GM19193 (cell line): ENCODE measurements around the gene LRFN3.

Experiments used
- POLR2A ChIP-seq: IDR thresholded peaks from 4 replicates; pipeline ENCODE4 v1.6.1; 2011; ENCODE audit not compliant: insufficient read depth, insufficient read length; ENCODE audit errors: extremely low read depth

Gene LRFN3

GRCh38 chr19:35902870-35903475 lies 33.2 kb upstream of the LRFN3 start:
- no peak for TF ChIP-seq POLR2A

DNA sequence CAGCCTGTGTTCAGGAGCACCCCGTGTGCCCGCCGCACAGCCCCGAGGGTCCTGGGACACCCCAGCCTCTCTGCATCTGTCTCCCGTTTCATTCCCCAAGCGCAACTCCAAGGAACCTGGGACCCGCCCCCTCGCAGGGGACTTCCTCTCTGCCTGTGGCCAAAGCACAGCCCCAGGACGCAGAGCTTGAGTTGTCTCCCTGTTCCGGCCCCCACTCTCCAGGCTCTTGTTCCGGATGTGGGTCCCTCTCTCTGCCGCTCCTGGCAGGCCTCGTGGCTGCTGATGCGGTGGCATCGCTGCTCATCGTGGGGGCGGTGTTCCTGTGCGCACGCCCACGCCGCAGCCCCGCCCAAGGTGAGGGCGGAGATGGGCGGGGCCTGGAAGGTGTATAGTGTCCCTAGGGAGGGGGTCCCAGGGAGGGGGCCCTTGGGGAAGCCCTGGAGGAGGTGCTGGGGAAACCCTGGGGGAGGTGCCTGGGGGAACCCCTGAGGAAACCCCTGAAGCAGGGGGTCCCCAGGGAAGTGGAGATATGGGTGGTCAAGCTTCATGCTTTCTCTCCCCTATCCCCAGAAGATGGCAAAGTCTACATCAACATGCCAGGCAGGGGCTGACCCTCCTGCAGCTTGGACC lies 32.5 kb upstream of the LRFN3 start:
- TF ChIP-seq POLR2A = peak; percentile 68

DNA sequence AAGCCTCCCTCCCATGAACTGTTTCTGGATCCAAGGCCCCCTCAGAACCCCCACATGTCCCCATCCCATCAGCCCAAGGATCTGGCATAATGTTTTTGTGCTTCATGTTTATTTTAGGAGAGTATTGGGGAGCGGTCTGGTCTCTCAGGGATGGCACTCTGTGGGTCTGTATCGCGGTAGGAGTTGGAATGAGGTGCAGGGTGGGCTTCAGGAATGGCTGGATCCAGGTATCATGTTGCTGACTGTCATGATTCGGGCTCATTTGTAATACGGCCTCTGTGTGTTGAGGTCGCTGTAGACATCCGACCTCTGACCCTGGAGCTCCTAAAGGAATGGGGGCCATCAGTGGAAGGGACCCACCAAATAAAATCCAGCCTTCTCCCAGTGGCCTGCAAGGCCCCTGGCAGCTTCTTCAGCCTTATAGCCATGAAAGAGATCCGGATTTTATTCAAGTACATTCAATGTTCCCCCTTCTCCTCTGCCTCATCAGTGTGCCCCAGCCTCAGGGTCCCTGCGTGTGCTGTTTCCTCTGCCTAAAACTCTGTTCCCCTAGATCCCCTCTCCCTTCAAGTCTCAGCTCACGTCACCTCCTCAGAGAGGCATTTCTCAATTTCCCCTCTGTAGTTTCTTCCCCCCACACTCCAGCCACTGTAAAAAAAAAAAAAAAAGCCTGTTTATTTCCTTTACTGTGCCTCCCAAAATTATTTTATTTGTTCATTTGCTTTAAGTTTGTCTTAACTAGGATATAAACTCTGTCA lies 31.7 kb upstream of the LRFN3 start:
- TF ChIP-seq POLR2A = no peak

- no peak for TF ChIP-seq POLR2A
Measured at GRCh38 chr19:35905178-35905727, 30.9 kb upstream of the LRFN3 start.

- no peak for TF ChIP-seq POLR2A
Measured at GRCh38 chr19:35907377-35907745, 28.8 kb upstream of the LRFN3 start.

DNA sequence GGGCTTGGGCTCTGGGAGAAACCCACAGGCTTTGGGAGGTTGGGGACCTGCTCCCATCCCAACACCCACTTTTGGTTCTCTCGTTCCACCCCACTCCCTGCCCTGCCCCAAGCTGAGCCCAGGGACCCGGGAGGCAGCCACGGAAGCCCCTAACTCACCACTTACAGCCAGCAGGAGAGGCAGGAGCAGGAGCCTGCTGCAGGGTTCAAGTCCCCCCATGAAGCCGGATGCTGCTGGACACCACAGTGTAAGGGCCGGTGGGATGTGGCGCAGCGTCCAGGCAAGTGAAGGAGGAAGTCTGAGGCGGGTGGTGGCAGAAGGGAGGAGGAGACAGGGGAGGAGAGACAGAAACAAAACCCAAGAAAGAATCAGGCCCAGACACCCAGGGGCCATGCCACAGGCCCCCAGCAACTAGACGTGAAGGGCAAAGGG lies 28.1 kb upstream of the LRFN3 start, which contains the start of gene TYROBP:
Gene TYROBP, minus strand, starts transcription at position 286 of the 432 bp plus-strand sequence. Its CDS starts 67 bp downstream, at position 219.
- TF ChIP-seq POLR2A = no peak

GRCh38 chr19:35908973-35909683 lies 27.0 kb upstream of the LRFN3 start:
- peak; percentile 39 for TF ChIP-seq POLR2A

GRCh38 chr19:35909684-35910035 lies 26.5 kb upstream of the LRFN3 start:
- TF ChIP-seq POLR2A = no peak

- no peak for TF ChIP-seq POLR2A
Measured at GRCh38 chr19:35911173-35911572, 25.0 kb upstream of the LRFN3 start.

- no peak for TF ChIP-seq POLR2A
Measured at GRCh38 chr19:35911790-35912189, 24.4 kb upstream of the LRFN3 start.

GRCh38 chr19:35913589-35913988 lies 22.6 kb upstream of the LRFN3 start:
- TF ChIP-seq POLR2A = no peak

DNA sequence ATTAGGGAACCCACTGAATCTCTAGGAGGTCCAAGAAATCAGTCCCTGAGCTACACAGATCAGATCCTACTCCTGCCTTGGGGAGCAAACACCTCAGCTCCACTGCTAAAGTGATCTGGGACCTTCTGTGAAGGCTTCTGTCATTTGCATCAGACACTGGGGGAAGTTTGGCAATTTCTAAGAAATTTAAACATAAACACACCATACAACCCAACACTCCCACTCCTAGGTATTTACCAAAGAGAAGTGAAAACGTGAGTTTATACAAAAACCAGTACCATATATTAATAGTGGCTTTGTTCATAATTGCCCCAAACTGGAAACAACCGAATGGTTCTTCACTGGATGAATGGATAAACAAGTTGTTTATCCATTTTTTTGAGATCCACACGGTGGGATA lies 20.7 kb upstream of the LRFN3 start:
- TF ChIP-seq POLR2A = no peak

DNA sequence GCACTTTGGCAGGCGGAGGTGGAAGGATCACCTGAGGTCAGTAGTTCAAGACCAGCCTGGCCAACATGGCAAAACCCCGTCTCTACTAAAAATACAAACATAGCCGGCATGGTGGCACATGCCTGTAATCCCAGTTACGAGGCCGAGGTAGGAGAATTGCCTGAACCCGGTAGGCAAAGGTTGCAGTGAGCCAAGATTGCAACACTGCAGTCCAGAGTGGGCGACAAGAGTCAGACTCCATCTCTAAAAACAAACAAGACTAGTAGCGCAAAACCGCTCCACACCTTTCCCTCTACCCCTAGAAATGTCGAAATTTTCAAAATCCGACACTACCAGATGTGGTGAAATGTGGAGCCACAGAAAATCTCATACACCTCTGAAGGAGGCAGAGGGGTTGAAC lies 16.9 kb upstream of the LRFN3 start:
- no peak for TF ChIP-seq POLR2A

DNA sequence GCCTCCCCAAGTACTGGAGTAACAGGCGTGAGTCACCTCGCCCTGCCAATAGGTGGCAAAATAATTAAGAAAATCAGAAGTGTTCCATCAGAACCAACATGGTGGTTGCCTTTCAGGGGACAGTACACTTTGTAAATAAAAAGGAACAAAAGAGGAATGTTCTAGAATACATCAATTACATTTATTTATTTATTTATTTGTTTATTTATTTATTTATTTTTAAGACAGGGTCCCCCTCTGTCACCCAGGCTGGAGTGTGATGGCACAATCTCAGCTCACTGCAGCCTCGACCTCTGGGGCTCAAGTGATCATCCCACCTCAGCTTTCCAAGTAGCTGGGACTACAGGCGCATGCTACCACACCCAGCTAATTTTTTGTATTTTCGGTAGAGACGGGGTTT lies 15.2 kb upstream of the LRFN3 start:
- no peak for TF ChIP-seq POLR2A

DNA sequence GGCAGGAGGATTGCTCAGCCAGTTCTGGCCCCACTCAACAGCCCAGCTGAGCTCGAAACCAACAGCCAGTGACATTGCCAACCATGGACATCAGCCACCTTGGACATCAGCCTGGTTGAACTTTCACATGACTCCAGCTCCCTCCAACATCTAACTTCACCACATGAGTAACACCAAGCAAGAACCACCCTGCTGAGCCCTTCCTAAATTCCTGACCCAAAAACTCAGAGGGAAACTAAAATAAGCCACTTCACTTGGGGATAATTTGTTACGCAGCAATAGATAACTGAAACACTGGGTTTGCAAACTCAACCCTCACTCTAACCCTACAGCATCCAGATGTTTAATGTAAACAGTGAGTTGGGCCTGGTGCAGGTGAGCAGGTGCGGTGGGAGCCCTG lies 10.7 kb upstream of the LRFN3 start:
- no peak for TF ChIP-seq POLR2A
